CD8-positive, alpha-beta memory T cell (primary cell): Measurements from ENCODE around the gene ANKRD13D. TPM values are rescaled to one million over a fixed set of nuclear protein-coding genes. Genes with fewer than 3 reads are reported as not detected.

Experiments used
- CTCF ChIA-PET: fragments of 350-600 bp; sonication (Branson Sonifier 250); formaldehyde crosslinking; loops from one replicate; lab custom pipeline; 2021; ENCODE audit warnings: antibody characterized with exemption; lab: Charles Lee
- POLR2A ChIA-PET: fragments of 350-600 bp; sonication (Branson Sonifier 250); formaldehyde crosslinking; loops from one replicate; lab custom pipeline; 2021; ENCODE audit warnings: antibody characterized with exemption; lab: Charles Lee
- DNase-seq, 5 donors: peaks; one replicate each; pipeline versions ENCODE4 v3.0.0 to v3.0.0-alpha.2; 2020 to 2022; ENCODE audit warnings: mixed read lengths in 1 of 5
- H3K27ac ChIP-seq: one replicate; pipeline ENCODE4 v1.7.0; 2013; ENCODE audit warnings: low read depth, mild to moderate bottlenecking, low read length, moderate library complexity
- H3K27me3 ChIP-seq: 2 replicates; pipeline ENCODE4 v1.7.0; 2013; ENCODE audit warnings: low read length, mild to moderate bottlenecking; ENCODE audit not compliant: insufficient read depth, poor library complexity, severe bottlenecking
- H3K36me3 ChIP-seq: 2 replicates; pipeline ENCODE4 v1.7.0; 2013; ENCODE audit warnings: mild to moderate bottlenecking, low read length, moderate library complexity; ENCODE audit not compliant: insufficient read depth
- H3K4me1 ChIP-seq: 2 replicates; pipeline ENCODE4 v1.7.0; 2013; ENCODE audit warnings: mild to moderate bottlenecking, low read length, moderate library complexity; ENCODE audit not compliant: insufficient read depth
- H3K4me3 ChIP-seq: 2 replicates; pipeline ENCODE4 v1.7.0; 2013; ENCODE audit warnings: mild to moderate bottlenecking, low read length
- H3K9me3 ChIP-seq: 2 replicates; pipeline ENCODE4 v1.7.0; 2013; ENCODE audit warnings: mild to moderate bottlenecking, low read length
- H3K27ac Mint-ChIP-seq, 8 donors: one replicate each; pipeline ENCODE4 v1.8.0; 2020 to 2021; ENCODE audit warnings: mixed read lengths in 8 of 8, mild to moderate bottlenecking in 6 of 8, inconsistent platforms in 3 of 8, moderate library complexity in 3 of 8
- H3K27me3 Mint-ChIP-seq, 2 donors: one replicate each; pipeline ENCODE4 v1.8.0; 2020 to 2021; ENCODE audit warnings: mixed read lengths in 2 of 2, mild to moderate bottlenecking in 1 of 2, moderate library complexity in 1 of 2
- H3K36me3 Mint-ChIP-seq, 3 donors: one replicate each; pipeline ENCODE4 v1.8.0; 2020 to 2021; ENCODE audit warnings: mixed read lengths in 3 of 3, inconsistent platforms in 1 of 3, mild to moderate bottlenecking in 1 of 3
- H3K4me1 Mint-ChIP-seq, 3 donors: one replicate each; pipeline ENCODE4 v1.8.0; 2020 to 2021; ENCODE audit warnings: mixed read lengths in 3 of 3, inconsistent platforms in 1 of 3, mild to moderate bottlenecking in 1 of 3
- H3K4me3 Mint-ChIP-seq, 7 donors: one replicate each; pipeline ENCODE4 v1.8.0; 2020 to 2021; ENCODE audit warnings: mixed read lengths in 7 of 7, mild to moderate bottlenecking in 6 of 7, moderate library complexity in 4 of 7, inconsistent platforms in 2 of 7
- H3K9me3 Mint-ChIP-seq, 5 donors: one replicate each; pipeline ENCODE4 v1.8.0; 2020 to 2022; ENCODE audit warnings: mixed read lengths in 5 of 5, mild to moderate bottlenecking in 3 of 5, moderate library complexity in 2 of 5, inconsistent platforms in 1 of 5
- polyA plus RNA-seq: library from polyadenylated mRNA; unstranded; fragments of 300-500 nt; fragmentation: Illumina TruSeq; gene quantifications from one replicate; pipeline ENCODE4 v1.2.3, GENCODE V29; 2021
- total RNA-seq, 2 experiments: library from RNA; stranded (reverse); gene quantifications; one replicate each; pipeline ENCODE4 v1.2.3, GENCODE V29; 2021

Gene ANKRD13D
- total and polyA plus RNA-seq, 3 experiments from 2014 or later: 23.9 to 90.1 (median 84.9) TPM

- ChIA-PET POLR2A (interaction anchor here (0.7 to 12.9 kb wide), 7 partner anchors 11 to 116 kb away, joined by 3 to 283 read pairs (median 16); partner anchors contain the start of gene ANKRD13D), CTCF (interaction anchor here (0.6 to 8.1 kb wide), 12 partner anchors 9 to 123 kb away, joined by 3 to 114 read pairs (median 4); partner anchors contain the start of genes ANKRD13D and SSH3)
- H3K4me3 Mint-ChIP-seq: peak within 1 kb of the TSS; percentile 93 to 98 (median 97)
- H3K9me3 ChIP-seq: no peaks in the 10 kb centered on the region
- peaks cover 58 to 85% (median 73%) of the 10 kb centered on the region in 3 donors for H3K4me1 Mint-ChIP-seq
- no peaks in the 10 kb centered on the region for H3K27me3 ChIP-seq
- H3K27me3 Mint-ChIP-seq: peaks cover 3 to 10% of the 10 kb centered on the region in 2 donors
- H3K27ac Mint-ChIP-seq: peak within 1 kb of the TSS; percentile 87 to 99 (median 99)
- peaks cover 0 to 2% (median 0%) of the 10 kb centered on the region in 5 donors for H3K9me3 Mint-ChIP-seq
- DNase-seq: peak in 3 of 5 donors; percentile 40 to 70 (median 45)
- H3K27ac ChIP-seq: peak within 1 kb of the TSS; percentile 84
- H3K4me1 ChIP-seq: peaks cover 67% of the 10 kb centered on the region
- peaks cover 24% of the 10 kb centered on the region for H3K36me3 ChIP-seq
- H3K4me3 ChIP-seq: peak within 1 kb of the TSS; percentile 99
- H3K36me3 Mint-ChIP-seq: peaks cover 0 to 44% (median 6%) of the 10 kb centered on the region in 3 donors
Measured at GRCh38 chr11:67266449-67267187, 22.5 kb upstream of the ANKRD13D start, which contains the start of gene GRK2. GRK2 (plus strand) TSS chr11:67266473; CDS start chr11:67266700, 227 bp downstream.

DNA sequence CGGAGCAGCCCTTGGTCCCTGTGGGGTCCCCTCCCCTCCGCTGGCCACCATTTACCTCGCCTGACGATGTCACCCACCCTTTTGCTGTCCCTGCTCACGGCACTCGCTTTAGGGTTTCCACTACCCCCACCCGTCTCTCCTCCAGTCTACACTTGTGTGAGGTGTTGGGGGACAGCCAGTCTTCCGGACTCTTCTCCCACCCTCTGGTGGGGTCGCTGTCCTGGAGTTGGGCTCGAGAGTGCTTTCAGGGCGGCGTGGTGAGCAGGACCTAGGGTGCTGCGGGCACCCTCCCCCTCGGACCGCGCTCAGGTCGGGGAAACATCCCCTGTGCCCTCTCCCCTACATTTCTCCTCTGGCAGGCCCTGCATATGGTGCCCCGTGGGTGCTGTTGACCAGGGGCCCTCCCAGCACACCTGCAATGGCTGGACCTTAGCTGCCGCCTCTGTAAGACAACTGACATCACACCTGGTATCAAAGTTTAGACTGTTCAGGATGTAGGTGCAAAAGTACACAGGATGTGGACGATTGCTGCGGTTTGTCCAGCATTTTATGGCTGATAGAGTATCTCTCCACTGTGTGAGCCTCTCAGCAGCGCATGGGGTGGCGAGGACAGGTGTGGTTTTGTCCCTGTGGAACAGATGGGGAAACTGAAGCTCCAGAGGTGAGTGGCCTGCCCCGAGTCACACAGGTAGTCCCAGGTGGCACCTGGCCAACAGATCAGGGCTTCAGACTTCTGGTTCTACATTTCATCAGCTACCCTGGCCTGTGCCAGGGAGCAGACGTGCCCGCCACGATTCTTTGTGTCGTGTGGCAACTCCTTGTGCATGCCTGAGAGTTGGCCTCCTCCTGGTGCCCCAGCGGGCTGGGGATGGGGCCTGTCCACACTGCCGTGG, 21.7 kb upstream of the ANKRD13D start:
- H3K4me3 Mint-ChIP-seq: peak overlapping the region; percentile 93 to 98 (median 97)
- peak overlapping the region; percentile 87 to 99 (median 99) for H3K27ac Mint-ChIP-seq
- peaks cover 24% of the 10 kb centered on the region for H3K36me3 ChIP-seq
- H3K9me3 ChIP-seq: no peaks in the 10 kb centered on the region
- ChIA-PET CTCF (interaction anchor here (0.6 to 8.1 kb wide), 17 partner anchors 8 to 134 kb away, joined by 3 to 114 read pairs (median 4); partner anchors contain the start of genes ANKRD13D, PPP1CA and SSH3), POLR2A (interaction anchor here (0.7 to 12.9 kb wide), 12 partner anchors 10 to 138 kb away, joined by 3 to 283 read pairs (median 4); partner anchors contain the start of genes ANKRD13D and POLD4)
- peak overlapping the region; percentile 99 for H3K4me3 ChIP-seq
- DNase-seq: peak in 2 of 5 donors; percentile 49 to 58
- peaks cover 0 to 3% of the 10 kb centered on the region in 2 donors for H3K27me3 Mint-ChIP-seq
- no peaks in the 10 kb centered on the region for H3K27me3 ChIP-seq
- H3K4me1 ChIP-seq: peaks cover 68% of the 10 kb centered on the region
- peak overlapping the region; percentile 84 for H3K27ac ChIP-seq
- H3K9me3 Mint-ChIP-seq: peaks cover 0 to 2% (median 0%) of the 10 kb centered on the region in 5 donors
- peaks cover 62 to 85% (median 74%) of the 10 kb centered on the region in 3 donors for H3K4me1 Mint-ChIP-seq
- H3K36me3 Mint-ChIP-seq: peaks cover 0 to 52% (median 6%) of the 10 kb centered on the region in 3 donors

DNA sequence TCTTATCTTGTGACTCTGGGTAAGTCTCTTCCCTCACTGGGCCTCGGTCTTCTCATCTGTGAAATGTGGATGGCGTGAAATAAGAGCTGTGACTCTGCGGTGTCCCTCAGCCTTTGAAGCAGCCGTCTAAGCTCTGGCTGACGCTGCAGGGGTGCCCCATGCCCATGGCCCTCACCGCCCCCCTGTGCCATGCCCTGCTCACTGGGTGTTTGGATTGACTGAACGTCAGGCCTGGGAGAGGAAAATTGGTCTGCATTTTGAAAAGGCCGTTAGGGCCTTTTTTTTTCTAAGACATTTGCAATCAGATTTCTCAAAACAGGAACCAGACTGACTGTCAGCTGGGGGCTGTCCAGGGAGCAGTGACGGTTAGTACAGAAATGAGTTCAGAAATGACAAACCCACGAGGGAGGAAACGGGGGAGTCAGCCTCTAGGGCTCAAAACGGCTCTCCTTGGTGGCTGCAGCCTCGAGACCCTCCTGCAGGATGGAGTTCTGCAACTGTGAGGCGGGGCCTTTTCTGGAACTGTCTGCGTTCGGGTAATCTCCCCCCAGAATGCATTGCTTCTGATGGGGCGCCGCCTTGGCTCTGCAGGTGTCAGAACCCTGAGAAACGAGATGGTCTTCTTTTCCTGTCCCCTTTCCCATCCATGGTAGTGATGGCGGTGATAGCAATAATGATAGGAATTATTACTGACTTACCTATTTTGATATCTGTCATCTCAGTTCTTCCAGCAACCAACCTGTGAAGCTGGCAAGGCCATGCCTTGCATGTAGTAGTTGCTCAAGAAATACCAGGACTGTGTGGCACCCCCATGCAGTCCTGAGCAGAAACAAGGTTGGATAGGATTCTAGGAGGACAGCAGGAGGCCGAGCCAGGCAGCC, 20.8 kb upstream of the ANKRD13D start:
- H3K4me1 Mint-ChIP-seq: peaks cover 62 to 85% (median 74%) of the 10 kb centered on the region in 3 donors
- H3K36me3 ChIP-seq: peaks cover 24% of the 10 kb centered on the region
- peak overlapping the region; percentile 87 to 99 (median 99) for H3K27ac Mint-ChIP-seq
- H3K27me3 Mint-ChIP-seq: peaks cover 0 to 2% of the 10 kb centered on the region in 2 donors
- peak; percentile 59 to 83 (median 77) for DNase-seq
- H3K4me1 ChIP-seq: peaks cover 68% of the 10 kb centered on the region
- POLR2A ChIA-PET: interaction anchor here (0.7 to 12.9 kb wide), 12 partner anchors 9 to 137 kb away, joined by 3 to 283 read pairs (median 4); partner anchors contain the start of genes ANKRD13D and POLD4
- no peaks in the 10 kb centered on the region for H3K9me3 ChIP-seq
- CTCF ChIA-PET: interaction anchor here (0.7 to 8.1 kb wide), 11 partner anchors 8 to 133 kb away, joined by 3 to 114 read pairs (median 4); partner anchors contain the start of genes ANKRD13D and PPP1CA
- peak overlapping the region; percentile 99 for H3K4me3 ChIP-seq
- peak overlapping the region; percentile 84 for H3K27ac ChIP-seq
- H3K9me3 Mint-ChIP-seq: peaks cover 0 to 2% (median 0%) of the 10 kb centered on the region in 5 donors
- H3K27me3 ChIP-seq: no peaks in the 10 kb centered on the region
- peaks cover 0 to 58% (median 6%) of the 10 kb centered on the region in 3 donors for H3K36me3 Mint-ChIP-seq
- H3K4me3 Mint-ChIP-seq: peak overlapping the region; percentile 93 to 98 (median 97)

GRCh38 chr11:67268962-67269268, 20.2 kb upstream of the ANKRD13D start:
- Histone ChIP-seq H3K36me3 (peaks cover 24% of the 10 kb centered on the region), H3K9me3 (no peaks in the 10 kb centered on the region), H3K27me3 (no peaks in the 10 kb centered on the region), H3K27ac (peak overlapping the region; percentile 84), H3K4me3 (peak overlapping the region; percentile 99), H3K4me1 (peaks cover 71% of the 10 kb centered on the region)
- Mint-ChIP-seq H3K27me3 (peaks cover 0 to 2% of the 10 kb centered on the region in 2 donors), H3K27ac (peak overlapping the region; percentile 87 to 99 (median 99)), H3K9me3 (peaks cover 0 to 2% (median 0%) of the 10 kb centered on the region in 5 donors), H3K4me3 (peak overlapping the region; percentile 93 to 98 (median 97)), H3K36me3 (peaks cover 0 to 60% (median 6%) of the 10 kb centered on the region in 3 donors), H3K4me1 (peaks cover 64 to 88% (median 77%) of the 10 kb centered on the region in 3 donors)
- ChIA-PET CTCF (interaction anchor here (0.7 to 8.1 kb wide), 5 partner anchors 9 to 49 kb away, joined by 3 to 114 read pairs (median 31); partner anchors contain the start of gene ANKRD13D), POLR2A (interaction anchor here (1.1 to 12.9 kb wide), 4 partner anchors 8 to 34 kb away, joined by 3 to 283 read pairs (median 22); partner anchors contain the start of genes ANKRD13D and SSH3)
- DNase-seq: peak in 1 of 5 donors; percentile 41

- Mint-ChIP-seq H3K27me3 (peaks cover 0 to 2% of the 10 kb centered on the region in 2 donors), H3K4me3 (peak overlapping the region; percentile 90 to 98 (median 97)), H3K27ac (peak overlapping the region; percentile 88 to 99 (median 99)), H3K4me1 (peaks cover 69 to 86% (median 82%) of the 10 kb centered on the region in 3 donors), H3K9me3 (peaks cover 0 to 2% (median 0%) of the 10 kb centered on the region in 5 donors), H3K36me3 (peaks cover 0 to 66% (median 6%) of the 10 kb centered on the region in 3 donors)
- peak in 1 of 5 donors; percentile 56 for DNase-seq
- Histone ChIP-seq H3K9me3 (no peaks in the 10 kb centered on the region), H3K36me3 (peaks cover 24% of the 10 kb centered on the region), H3K4me1 (peaks cover 78% of the 10 kb centered on the region), H3K27me3 (no peaks in the 10 kb centered on the region), H3K27ac (peak overlapping the region; percentile 66), H3K4me3 (peak overlapping the region; percentile 99)
- CTCF ChIA-PET: interaction anchor here (1.6 to 8.1 kb wide), 5 partner anchors 8 to 48 kb away, joined by 3 to 114 read pairs (median 31); partner anchors contain the start of gene ANKRD13D
- POLR2A ChIA-PET: interaction anchor here (0.6 to 12.9 kb wide), 8 partner anchors 8 to 45 kb away, joined by 3 to 283 read pairs (median 6); partner anchors contain the start of genes ANKRD13D and SSH3
Measured at GRCh38 chr11:67269401-67270255, 19.5 kb upstream of the ANKRD13D start.
